GM12891 (cell line): Measurements from ENCODE around the gene SNX15.

Experiments
- PAX5 ChIP-seq: IDR thresholded peaks from 2 replicates; pipeline ENCODE4 v1.6.1; 2011; ENCODE audit warnings: low read length, moderate library complexity, mild to moderate bottlenecking; ENCODE audit not compliant: insufficient read depth, severe bottlenecking
- POLR2A ChIP-seq: IDR thresholded peaks from 2 replicates; pipeline ENCODE4 v1.6.1; 2011; ENCODE audit warnings: low read depth, low read length, control low read depth
- POLR2AphosphoS5 ChIP-seq: IDR thresholded peaks from 2 replicates; pipeline ENCODE4 v1.6.1; 2011; ENCODE audit warnings: low read depth, low read length, control low read depth
- TAF1 ChIP-seq: IDR thresholded peaks from 2 replicates; pipeline ENCODE4 v1.6.1; 2011; ENCODE audit warnings: low read depth, low read length, control low read depth

GRCh38 chr11:65063532-65063931, 36.3 kb downstream of the SNX15 start:
- TF ChIP-seq POLR2A (no peak), POLR2AphosphoS5 (no peak), TAF1 (no peak), PAX5 (no peak)
